Stimulated activated CD8-positive, alpha-beta memory T cell treated with anti-CD3 and anti-CD28 coated beads, Interleukin-7, amount 100 ng/mL, for 48 hours (primary cell): ENCODE data around the gene CDH4.

Experiments used
- DNase-seq, 2 donors: peaks; one replicate each; pipeline ENCODE4 v3.0.0-alpha.2; 2020; ENCODE audit warnings: low read depth in 1 of 2; ENCODE audit errors: extremely low read depth in 1 of 2

Gene CDH4

DNA sequence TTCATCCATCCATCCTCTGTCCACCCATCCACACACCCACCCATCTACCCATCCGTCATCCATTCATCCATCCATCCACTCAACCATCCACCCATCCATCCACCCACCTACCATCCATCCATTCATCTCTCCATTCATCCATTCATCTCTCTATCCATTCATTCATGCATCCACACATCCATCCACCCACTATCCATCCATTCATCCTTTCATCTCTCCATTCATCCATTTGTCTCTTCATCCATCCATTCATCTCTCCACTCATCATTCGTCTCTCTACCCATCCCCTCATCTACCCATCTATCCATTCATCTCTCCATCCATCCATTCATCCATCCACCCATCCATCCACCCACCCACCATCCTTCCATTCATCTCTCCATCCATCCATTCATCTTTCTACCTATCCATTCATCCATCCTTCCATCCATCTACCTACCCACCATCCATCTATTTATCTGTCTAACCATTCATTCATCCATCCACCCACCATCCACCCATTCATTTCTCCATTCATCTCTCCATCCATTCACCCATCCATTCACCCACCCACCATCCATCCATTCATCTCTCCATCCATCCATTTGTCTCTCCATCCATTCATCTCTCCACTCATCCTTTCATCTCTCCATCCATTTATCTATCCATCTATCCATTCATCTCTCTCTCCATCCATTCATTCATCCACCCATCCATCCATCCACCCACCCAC, 538.2 kb downstream of the CDH4 start:
- DNase-seq: no peak

DNA sequence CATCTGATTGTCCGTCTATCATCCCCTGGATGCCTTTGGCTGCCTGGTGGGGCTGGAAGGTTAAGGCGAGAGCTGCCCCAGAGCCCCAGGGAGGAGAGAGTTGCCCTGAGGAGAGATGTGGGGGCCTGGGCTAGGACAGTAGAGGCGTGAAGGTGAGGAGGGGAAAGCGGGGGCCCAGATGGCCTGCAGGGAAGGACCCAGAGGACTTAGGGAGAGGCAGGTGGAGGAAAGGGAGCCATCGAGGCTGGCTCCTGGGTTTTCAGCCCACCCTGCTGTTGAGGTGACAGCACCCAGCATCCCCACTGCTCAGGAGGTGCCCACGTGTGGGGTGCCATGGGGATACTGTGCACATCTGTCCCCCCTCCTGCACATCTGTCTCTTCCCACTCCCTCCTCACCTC, 539.9 kb downstream of the CDH4 start:
- DNase-seq: no peak

GRCh38 chr20:61795669-61796630, 543.9 kb downstream of the CDH4 start:
- DNase-seq: no peak

GRCh38 chr20:61796738-61797137, 544.7 kb downstream of the CDH4 start:
- DNase-seq: no peak

GRCh38 chr20:61797200-61797599, 545.1 kb downstream of the CDH4 start:
- no peak for DNase-seq

GRCh38 chr20:61797971-61798411, 545.9 kb downstream of the CDH4 start:
- DNase-seq: no peak

DNA sequence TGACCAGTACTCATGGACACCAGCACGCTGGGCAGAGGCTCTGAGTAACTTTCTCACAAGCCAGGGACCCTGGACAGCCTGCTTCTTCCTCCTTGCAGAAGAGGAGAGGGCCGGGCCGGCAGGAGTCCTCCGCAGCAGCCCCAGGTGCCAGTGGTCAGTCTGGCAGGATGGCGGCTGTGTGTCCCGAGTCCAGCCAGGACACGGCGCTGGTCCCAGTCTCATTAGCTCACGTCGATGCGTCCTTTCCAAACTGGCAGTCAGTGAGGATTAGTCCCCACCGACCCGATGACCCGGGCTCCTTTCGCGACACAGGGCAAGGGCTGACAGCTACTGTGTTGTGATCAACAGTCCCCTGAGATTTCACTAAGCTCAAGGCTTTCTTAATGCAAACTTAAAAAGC, 546.6 kb downstream of the CDH4 start:
- no peak for DNase-seq

- DNase-seq: no peak
Observed at GRCh38 chr20:61799394-61799923, 547.4 kb downstream of the CDH4 start.

DNA sequence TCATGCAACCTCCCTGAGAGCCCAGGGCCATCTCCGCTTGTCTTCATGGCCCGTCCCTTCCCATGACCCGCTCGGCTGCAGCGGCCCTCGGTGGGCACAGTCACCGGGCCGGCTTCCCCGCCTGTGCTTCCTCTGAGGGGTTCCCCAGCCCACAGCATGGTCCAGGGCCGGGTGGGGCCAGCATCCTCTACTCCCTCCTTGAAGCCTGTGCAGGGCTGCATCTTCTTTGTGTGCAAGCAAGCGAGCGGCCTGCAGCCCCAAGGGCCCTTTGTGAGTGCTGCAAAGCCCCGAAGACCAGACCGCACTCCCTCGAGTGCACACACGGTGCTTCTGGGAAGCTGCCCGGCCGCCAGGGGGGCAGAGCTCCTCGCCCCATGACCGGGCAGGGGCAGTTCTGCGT, 547.9 kb downstream of the CDH4 start:
- DNase-seq: no peak

DNA sequence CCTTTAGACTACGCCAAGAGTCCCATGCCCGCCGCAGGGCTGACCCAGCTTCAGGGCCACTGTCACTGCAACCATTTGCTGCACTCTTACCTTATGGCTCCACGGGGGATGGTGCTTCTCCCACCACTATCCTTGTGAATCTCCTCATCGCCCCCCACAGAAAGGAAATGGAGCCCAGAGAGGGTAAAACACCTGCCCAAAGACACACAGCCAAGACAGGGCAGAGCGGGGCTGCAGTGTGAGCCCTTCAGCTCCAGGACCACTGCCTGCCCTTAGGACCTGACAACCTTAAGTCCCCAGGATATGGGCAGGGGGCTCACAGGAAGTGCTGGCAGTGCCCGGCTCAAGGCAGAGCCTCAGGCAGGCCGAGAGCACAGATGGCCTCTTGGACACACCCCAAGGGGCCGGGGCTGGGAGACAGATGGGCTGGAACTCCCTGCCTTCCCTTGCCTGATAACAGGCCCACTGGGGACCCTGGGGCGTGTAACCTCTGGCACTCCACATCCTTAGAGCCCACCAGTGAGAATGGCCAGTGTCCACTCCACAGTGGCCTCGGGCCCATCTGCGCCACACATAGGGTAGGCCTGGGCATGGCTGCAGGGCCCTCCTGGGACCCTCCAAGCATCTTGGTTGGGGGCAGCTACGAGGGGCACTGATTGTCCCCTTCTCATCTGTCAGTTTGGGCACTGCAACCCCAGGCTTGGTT, 548.5 kb downstream of the CDH4 start:
- DNase-seq: no peak

- DNase-seq: no peak
Observed at GRCh38 chr20:61801065-61801360, 549.0 kb downstream of the CDH4 start.

GRCh38 chr20:61801428-61801827, 549.4 kb downstream of the CDH4 start:
- DNase-seq: no peak

- DNase-seq: no peak
Observed at GRCh38 chr20:61801857-61802442, 549.9 kb downstream of the CDH4 start.

- DNase-seq: no peak
Observed at GRCh38 chr20:61802721-61803311, 550.8 kb downstream of the CDH4 start.

DNA sequence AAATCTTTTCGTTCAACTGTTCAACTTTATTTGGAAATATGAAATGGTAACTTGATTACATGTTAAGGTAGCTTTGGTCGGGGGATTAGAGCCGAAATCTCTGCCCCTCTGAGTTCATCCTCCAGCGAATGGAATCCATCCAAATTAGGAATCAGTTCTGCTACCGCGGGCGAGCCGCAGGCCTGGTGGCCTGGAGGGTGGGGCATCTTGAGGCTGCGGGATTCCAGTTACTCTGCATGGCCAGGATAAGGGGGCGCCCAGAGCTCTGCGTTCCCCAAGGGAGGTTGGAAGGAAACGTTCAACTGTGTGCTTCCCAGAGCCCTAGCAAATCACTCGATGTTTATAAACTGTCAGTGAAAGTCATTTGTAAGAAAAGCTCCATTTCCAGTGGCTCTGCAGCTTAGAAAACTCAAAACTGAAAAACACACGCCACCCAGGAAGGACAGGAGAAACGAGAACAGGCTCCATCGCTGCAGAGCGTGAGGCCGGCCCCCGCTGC, 551.4 kb downstream of the CDH4 start:
- DNase-seq: no peak

GRCh38 chr20:61803915-61804751, 552.1 kb downstream of the CDH4 start:
- DNase-seq: no peak

GRCh38 chr20:61804752-61805295, 552.8 kb downstream of the CDH4 start:
- DNase-seq: no peak

- DNase-seq: no peak
Observed at GRCh38 chr20:61805365-61805764, 553.3 kb downstream of the CDH4 start.

GRCh38 chr20:61805781-61806180, 553.7 kb downstream of the CDH4 start:
- DNase-seq: no peak
